Stimulated activated CD4-positive, alpha-beta T cell treated with anti-CD3 and anti-CD28 coated beads, TNF-alpha, amount 100 ng/mL, for 48 hours (primary cell): ENCODE measurements around the gene SELL.
"Not testable (repeated sequence)": the region's sequence is repeated elsewhere in the genome, so short reads cannot be mapped to it uniquely, and the experiment has no call there.

ENCODE experiments used
- DNase-seq, 3 donors: peaks; one replicate each; pipeline ENCODE4 v3.0.0-alpha.2; 2020; ENCODE audit warnings: low read depth in 3 of 3

The SELL gene

GRCh38 chr1:169704797-169705196, 6.6 kb downstream of the SELL start:
- DNase-seq, result no peak

- DNase-seq, result no peak
Measured at GRCh38 chr1:169701261-169702005, 10.0 kb downstream of the SELL start.

GRCh38 chr1:169699707-169700106, 11.7 kb downstream of the SELL start:
- no peak for DNase-seq

GRCh38 chr1:169698976-169699375, 12.4 kb downstream of the SELL start:
- DNase-seq, result no peak

- DNase-seq, result no peak
Measured at GRCh38 chr1:169697755-169698154, 13.7 kb downstream of the SELL start.

- no peak for DNase-seq
Measured at GRCh38 chr1:169696273-169697100, 14.9 kb downstream of the SELL start.

- DNase-seq, result no peak
Measured at GRCh38 chr1:169694304-169695075, 16.9 kb downstream of the SELL start.

- no peak for DNase-seq
Measured at GRCh38 chr1:169692756-169693460, 18.5 kb downstream of the SELL start.

GRCh38 chr1:169690489-169690888, 20.9 kb downstream of the SELL start:
- DNase-seq, result no peak

GRCh38 chr1:169689395-169689794, 22.0 kb downstream of the SELL start:
- no peak for DNase-seq

- not testable (repeated sequence) for DNase-seq
Measured at GRCh38 chr1:169688377-169688776, 23.0 kb downstream of the SELL start.

GRCh38 chr1:169683661-169684060, 27.8 kb downstream of the SELL start:
- no peak for DNase-seq

- DNase-seq, result not testable (repeated sequence)
Measured at GRCh38 chr1:169683168-169683567, 28.3 kb downstream of the SELL start.

GRCh38 chr1:169682071-169682470, 29.3 kb downstream of the SELL start:
- no peak for DNase-seq

- DNase-seq, result no peak
Measured at GRCh38 chr1:169681140-169681539, 30.3 kb downstream of the SELL start.

GRCh38 chr1:169680377-169681019, 30.9 kb downstream of the SELL start:
- peak in 2 of 3 donors; percentile 46 to 72 for DNase-seq

- no peak for DNase-seq
Measured at GRCh38 chr1:169679692-169680091, 31.7 kb downstream of the SELL start.

- DNase-seq, result no peak
Measured at GRCh38 chr1:169676001-169676400, 35.4 kb downstream of the SELL start.

- DNase-seq, result no peak
Measured at GRCh38 chr1:169670836-169671235, 40.6 kb downstream of the SELL start.

GRCh38 chr1:169670244-169670643, 41.2 kb downstream of the SELL start:
- not testable (repeated sequence) for DNase-seq
